Liver (tissue), 9 donors: ENCODE results near the gene BZW2. TPM values are rescaled to one million over a fixed set of nuclear protein-coding genes. Genes with fewer than 3 reads are reported as not detected.

Experiments used
- DNase-seq: peaks from one replicate; pipeline ENCODE4 v3.0.0-alpha.2; 2017; ENCODE audit warnings: low spot score
- H3K27ac ChIP-seq, 2 donors: one replicate each; pipeline ENCODE4 v1.7.0; 2013; ENCODE audit warnings: inconsistent platforms in 2 of 2, low read length in 2 of 2, control low read depth in 1 of 2, low read depth in 1 of 2, mild to moderate bottlenecking in 1 of 2
- H3K27me3 ChIP-seq, 4 donors: one replicate each; pipeline versions ENCODE4 v1.6.1 to v1.7.0; 2013; ENCODE audit warnings: low read length in 3 of 4, inconsistent platforms in 1 of 4, mild to moderate bottlenecking in 1 of 4, moderate library complexity in 1 of 4; ENCODE audit not compliant: control insufficient read depth in 4 of 4, insufficient read depth in 4 of 4
- H3K36me3 ChIP-seq, 4 donors: one replicate each; pipeline versions ENCODE4 v1.6.1 to v1.7.0; 2013; ENCODE audit warnings: low read length in 3 of 4, mild to moderate bottlenecking in 3 of 4, low read depth in 1 of 4, moderate library complexity in 1 of 4; ENCODE audit not compliant: control insufficient read depth in 4 of 4, insufficient read depth in 3 of 4
- H3K4me1 ChIP-seq, 4 donors: one replicate each; pipeline versions ENCODE4 v1.6.1 to v1.7.0; 2013; ENCODE audit warnings: low read length in 3 of 4, mild to moderate bottlenecking in 3 of 4, moderate library complexity in 1 of 4; ENCODE audit not compliant: control insufficient read depth in 4 of 4, insufficient read depth in 4 of 4
- H3K4me3 ChIP-seq, 3 donors: one replicate each; pipeline versions ENCODE4 v1.6.1 to v1.7.0; 2013; ENCODE audit warnings: low read length in 3 of 3, control low read depth in 1 of 3, low read depth in 1 of 3, mild to moderate bottlenecking in 1 of 3
- H3K9ac ChIP-seq, 2 donors: one replicate each; pipeline ENCODE4 v1.7.0; 2013; ENCODE audit warnings: low read length in 2 of 2, mild to moderate bottlenecking in 2 of 2, moderate library complexity in 2 of 2, control low read depth in 1 of 2, low read depth in 1 of 2
- H3K9me3 ChIP-seq, 4 donors: one replicate each; pipeline versions ENCODE4 v1.6.1 to v1.7.0; 2013; ENCODE audit warnings: low read length in 3 of 4; ENCODE audit not compliant: control insufficient read depth in 4 of 4
- ATF3 ChIP-seq: IDR thresholded peaks from 2 replicates; pipeline ENCODE4 v1.6.1; 2016; ENCODE audit warnings: antibody characterized with exemption
- EGR1 ChIP-seq, 2 donors: IDR thresholded peaks; 2 replicates each; pipeline ENCODE4 v1.6.1; 2016 to 2018; ENCODE audit warnings: antibody characterized with exemption in 2 of 2, low read depth in 2 of 2
- FOXA2 ChIP-seq: IDR thresholded peaks from 2 replicates; pipeline ENCODE4 v1.6.1; 2016; ENCODE audit warnings: antibody characterized with exemption
- GABPA ChIP-seq, 2 donors: IDR thresholded peaks in 1 of 2; conservative IDR thresholded peaks in 1 of 2; 2 replicates each; pipeline ENCODE4 v1.6.1; 2016; ENCODE audit warnings: antibody characterized with exemption in 2 of 2, mild to moderate bottlenecking in 1 of 2, moderate library complexity in 1 of 2
- HNF4G ChIP-seq: IDR thresholded peaks from 2 replicates; pipeline ENCODE4 v1.6.1; 2016; ENCODE audit warnings: antibody characterized with exemption
- JUND ChIP-seq, 2 donors: IDR thresholded peaks; 2 replicates each; pipeline ENCODE4 v1.6.1; 2016; ENCODE audit warnings: antibody characterized with exemption in 2 of 2
- MAX ChIP-seq: IDR thresholded peaks from 2 replicates; pipeline ENCODE4 v1.6.1; 2016; ENCODE audit warnings: antibody characterized with exemption
- RAD21 ChIP-seq, 2 donors: IDR thresholded peaks; 2 replicates each; pipeline ENCODE4 v1.6.1; 2016; ENCODE audit warnings: antibody characterized with exemption in 2 of 2, mild to moderate bottlenecking in 2 of 2
- REST ChIP-seq: IDR thresholded peaks from 2 replicates; pipeline ENCODE4 v1.6.1; 2016; ENCODE audit warnings: antibody characterized with exemption, mild to moderate bottlenecking
- RXRA ChIP-seq, 2 donors: IDR thresholded peaks; 2 replicates each; pipeline ENCODE4 v1.6.1; 2017 to 2018; ENCODE audit warnings: antibody characterized with exemption in 2 of 2, mild to moderate bottlenecking in 1 of 2
- SP1 ChIP-seq: IDR thresholded peaks from 2 replicates; pipeline ENCODE4 v1.6.1; 2018; ENCODE audit warnings: antibody characterized with exemption, mild to moderate bottlenecking
- TAF1 ChIP-seq: conservative IDR thresholded peaks from 2 replicates; pipeline ENCODE4 v1.6.1; 2016; ENCODE audit warnings: antibody characterized with exemption, mild to moderate bottlenecking
- YY1 ChIP-seq: IDR thresholded peaks from 2 replicates; pipeline ENCODE4 v1.6.1; 2016; ENCODE audit warnings: antibody characterized with exemption, mild to moderate bottlenecking
- WGBS: extraction: QIAGEN DNeasy Blood & Tissue Kit; methylation state at CpG from one replicate; pipeline ENCODE4 v1.1.7; 2013; 5-methylcytosine and 5-hydroxymethylcytosine counted together
- polyA plus RNA-seq, 2 donors: library from polyadenylated mRNA; stranded (reverse) in 1 of 2; unstranded in 1 of 2; fragments of 200-250 nt in 1 of 2; fragments of >200 nt in 1 of 2; fragmentation: Nextera tagmentation in 1 of 2; extraction: Ambion mirVana in 1 of 2; gene quantifications; one replicate each; pipeline versions ENCODE4 v1.2.1 to v1.2.3, GENCODE V29; 2013 to 2015
- total RNA-seq, 2 donors: library from RNA; depleted of rRNA; stranded (reverse); fragments of >200 nt; gene quantifications; one replicate each; pipeline ENCODE4 v1.2.3, GENCODE V29; 2014
- TF ChIP-seq, protein P1 (sequence below): fragments of 150-350 bp; IDR thresholded peaks from 2 replicates; pipeline ENCODE4 v1.5.1; 2017; ENCODE audit warnings: improper control_type of control experiment, low read depth, low read length; ENCODE audit not compliant: missing input control
- donor health status: healthy.
- donor health status: healthy.
- donor health status: healthy.
- donor health status: healthy.
- donor health status: healthy.

The BZW2 gene
- total and polyA plus RNA-seq, 4 donors, result 10.9 to 18.6 (median 13.1) TPM

DNA sequence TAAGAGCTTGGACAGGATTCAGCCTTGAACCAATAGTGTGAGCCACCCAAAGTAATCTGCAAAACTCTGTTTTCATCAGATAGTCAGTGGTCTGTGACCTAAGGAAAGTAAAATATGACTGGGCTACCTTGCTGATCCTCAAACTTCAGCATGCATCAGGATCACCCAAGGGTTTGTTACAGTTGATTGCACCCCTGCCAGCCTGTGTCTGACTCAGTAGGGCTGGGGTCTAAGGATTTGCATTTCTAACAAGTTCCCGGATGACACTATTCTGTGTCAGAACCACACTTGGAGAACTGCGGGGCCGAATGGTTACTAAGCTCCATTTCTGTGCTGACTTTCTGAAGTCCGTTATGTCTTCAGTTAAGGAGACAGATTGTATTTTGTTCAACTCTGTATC lies 66.9 kb downstream of the BZW2 start:
- TF ChIP-seq GABPA (IDR thresholded peaks at IDR 0.05 in 1 of 2, conservative IDR thresholded peaks at IDR 0.05 in 1 of 2), result no peak
- TF ChIP-seq FOXA2, result no peak
- no peak for TF ChIP-seq EGR1 (IDR thresholded peaks at IDR 0.05; ENCODE audit: low read depth in 2 of 2)
- TF ChIP-seq YY1, result no peak
- TF ChIP-seq ATF3, result no peak
- H3K9ac ChIP-seq, result no peak overlapping the region
- no peaks in the 10 kb centered on the region for H3K27me3 ChIP-seq
- no peaks in the 10 kb centered on the region for H3K4me1 ChIP-seq
- H3K4me3 ChIP-seq, result no peak overlapping the region
- WGBS, result 96% methylated on average over 4 of the region's 4 CpGs
- no peak overlapping the region for H3K27ac ChIP-seq
- no peaks in the 10 kb centered on the region for H3K9me3 ChIP-seq
- no peak for DNase-seq
- no peaks in the 10 kb centered on the region for H3K36me3 ChIP-seq

- no peak for TF ChIP-seq MAX
- no peak for TF ChIP-seq REST
- no peak for TF ChIP-seq ATF3
- TF ChIP-seq GABPA (IDR thresholded peaks at IDR 0.05 in 1 of 2, conservative IDR thresholded peaks at IDR 0.05 in 1 of 2), result no peak
- no peak for TF ChIP-seq RXRA (IDR thresholded peaks at IDR 0.05)
- TF ChIP-seq TAF1, result no peak
- TF ChIP-seq, protein P1, sequence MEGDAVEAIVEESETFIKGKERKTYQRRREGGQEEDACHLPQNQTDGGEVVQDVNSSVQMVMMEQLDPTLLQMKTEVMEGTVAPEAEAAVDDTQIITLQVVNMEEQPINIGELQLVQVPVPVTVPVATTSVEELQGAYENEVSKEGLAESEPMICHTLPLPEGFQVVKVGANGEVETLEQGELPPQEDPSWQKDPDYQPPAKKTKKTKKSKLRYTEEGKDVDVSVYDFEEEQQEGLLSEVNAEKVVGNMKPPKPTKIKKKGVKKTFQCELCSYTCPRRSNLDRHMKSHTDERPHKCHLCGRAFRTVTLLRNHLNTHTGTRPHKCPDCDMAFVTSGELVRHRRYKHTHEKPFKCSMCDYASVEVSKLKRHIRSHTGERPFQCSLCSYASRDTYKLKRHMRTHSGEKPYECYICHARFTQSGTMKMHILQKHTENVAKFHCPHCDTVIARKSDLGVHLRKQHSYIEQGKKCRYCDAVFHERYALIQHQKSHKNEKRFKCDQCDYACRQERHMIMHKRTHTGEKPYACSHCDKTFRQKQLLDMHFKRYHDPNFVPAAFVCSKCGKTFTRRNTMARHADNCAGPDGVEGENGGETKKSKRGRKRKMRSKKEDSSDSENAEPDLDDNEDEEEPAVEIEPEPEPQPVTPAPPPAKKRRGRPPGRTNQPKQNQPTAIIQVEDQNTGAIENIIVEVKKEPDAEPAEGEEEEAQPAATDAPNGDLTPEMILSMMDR, result no peak
- TF ChIP-seq JUND (IDR thresholded peaks at IDR 0.05), result no peak
- Histone ChIP-seq H3K27me3 (no peaks in the 10 kb centered on the region), H3K36me3 (no peaks in the 10 kb centered on the region), H3K9ac (no peak overlapping the region), H3K9me3 (no peaks in the 10 kb centered on the region), H3K27ac (no peak overlapping the region), H3K4me1 (no peaks in the 10 kb centered on the region), H3K4me3 (no peak overlapping the region)
- DNase-seq, result no peak
Measured at GRCh38 chr7:16715928-16716327, 69.9 kb downstream of the BZW2 start.

- Histone ChIP-seq H3K4me1 (no peaks in the 10 kb centered on the region), H3K27me3 (no peaks in the 10 kb centered on the region), H3K9ac (no peak overlapping the region), H3K4me3 (no peak overlapping the region), H3K9me3 (no peaks in the 10 kb centered on the region), H3K27ac (no peak overlapping the region), H3K36me3 (no peaks in the 10 kb centered on the region)
- no peak for DNase-seq
- TF ChIP-seq REST, result no peak
- no peak for TF ChIP-seq RAD21 (IDR thresholded peaks at IDR 0.05)
- TF ChIP-seq MAX, result no peak
- no peak for TF ChIP-seq SP1
- TF ChIP-seq YY1, result no peak
- no peak for TF ChIP-seq EGR1 (IDR thresholded peaks at IDR 0.05; ENCODE audit: low read depth in 2 of 2)
- no peak for TF ChIP-seq HNF4G
- TF ChIP-seq FOXA2, result no peak
- WGBS, result 95% methylated on average over 3 of the region's 3 CpGs
Measured at GRCh38 chr7:16718111-16718656, 72.2 kb downstream of the BZW2 start.
